Thymus (tissue), 11 donors: ENCODE measurements around the gene FABP1. TPM values are rescaled to one million over a fixed set of nuclear protein-coding genes. Genes with fewer than 3 reads are reported as not detected.

Experiments
- DNase-seq, 9 donors: peaks; one replicate each; pipeline ENCODE4 v3.0.0-alpha.2; 2013; ENCODE audit warnings: low spot score in 9 of 9, low read depth in 6 of 9, missing footprints in 1 of 9
- H3K27ac ChIP-seq, 2 donors: one replicate each; pipeline ENCODE4 v1.5.1; 2013; ENCODE audit warnings: control low read depth in 1 of 2, low read depth in 1 of 2, low read length in 1 of 2, mild to moderate bottlenecking in 1 of 2, moderate library complexity in 1 of 2
- H3K27me3 ChIP-seq, 2 donors: one replicate each; pipeline ENCODE4 v1.5.1; 2013; ENCODE audit warnings: low read length in 1 of 2; ENCODE audit not compliant: control insufficient read depth in 2 of 2, insufficient read depth in 1 of 2
- H3K36me3 ChIP-seq, 2 donors: one replicate each; pipeline ENCODE4 v1.5.1; 2013; ENCODE audit warnings: low read length in 1 of 2, mild to moderate bottlenecking in 1 of 2, moderate library complexity in 1 of 2; ENCODE audit not compliant: control insufficient read depth in 2 of 2, insufficient read depth in 2 of 2
- H3K4me1 ChIP-seq, 2 donors: one replicate each; pipeline ENCODE4 v1.5.1; 2013; ENCODE audit warnings: low read length in 2 of 2; ENCODE audit not compliant: control insufficient read depth in 2 of 2, insufficient read depth in 2 of 2
- H3K4me3 ChIP-seq, 2 donors: one replicate each; pipeline ENCODE4 v1.5.1; 2013; ENCODE audit warnings: low read length in 2 of 2, control low read depth in 1 of 2, mild to moderate bottlenecking in 1 of 2
- H3K9me3 ChIP-seq, 2 donors: one replicate each; pipeline ENCODE4 v1.5.1; 2013; ENCODE audit warnings: low read length in 1 of 2, mild to moderate bottlenecking in 1 of 2; ENCODE audit not compliant: control insufficient read depth in 2 of 2, insufficient read depth in 1 of 2
- WGBS: extraction: QIAGEN DNeasy Blood & Tissue Kit; methylation state at CpG from one replicate; pipeline ENCODE4 v1.1.7; 2013; 5-methylcytosine and 5-hydroxymethylcytosine counted together
- polyA plus RNA-seq: library from polyadenylated mRNA; stranded (reverse); fragments of 200-250 nt; gene quantifications from one replicate; pipeline ENCODE4 v1.2.3, GENCODE V29; 2013
- total RNA-seq: library from RNA; stranded (reverse); fragments of 120-200 nt; gene quantifications from one replicate; pipeline ENCODE4 v1.2.4, GENCODE V29; 2013
- donor health status: healthy.

The FABP1 gene
- total and polyA plus RNA-seq, 2 donors: 0.24 to 1.4 TPM

GRCh38 chr2:88129313-88129959, 1.6 kb upstream of the FABP1 start:
- no peaks in the 10 kb centered on the region for H3K36me3 ChIP-seq
- WGBS: 96% methylated on average over 7 of the region's 7 CpGs

DNA sequence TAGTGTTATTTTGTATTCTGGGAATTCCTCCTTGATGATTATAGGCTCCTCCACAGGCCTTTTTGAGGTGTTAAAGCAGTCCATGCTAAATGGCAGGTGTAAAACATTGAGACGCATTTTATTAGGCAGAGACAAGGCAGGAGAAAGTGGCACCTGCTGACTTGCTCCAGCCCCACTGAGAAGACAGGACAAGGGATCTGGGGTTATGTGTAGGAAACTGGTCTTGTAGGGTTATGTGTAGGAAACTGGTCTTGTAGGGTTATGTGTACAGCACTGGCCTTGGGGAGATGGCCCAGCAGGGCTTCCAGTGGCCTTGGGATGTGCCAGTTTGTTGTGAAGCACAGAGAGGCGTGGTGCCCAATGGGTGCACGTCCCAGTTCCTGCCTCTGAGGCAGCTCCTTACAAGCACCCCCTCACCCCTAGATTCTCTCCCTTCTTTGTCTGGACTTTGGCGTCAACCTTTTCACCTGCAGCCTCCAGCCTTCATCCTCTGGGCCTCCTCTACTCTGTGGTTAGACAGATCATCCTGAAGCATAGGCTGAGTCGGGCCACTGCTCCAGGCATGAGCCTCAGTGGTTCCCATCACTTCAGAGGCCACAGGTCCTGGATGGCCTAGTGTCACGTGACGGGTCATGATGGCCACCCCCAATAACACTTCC, 921 bp upstream of the FABP1 start:
- H3K27ac ChIP-seq: no peak overlapping the region
- no peak for DNase-seq
- no peaks in the 10 kb centered on the region for H3K36me3 ChIP-seq
- H3K27me3 ChIP-seq: peaks cover 0 to 2% of the 10 kb centered on the region in 2 donors
- H3K4me1 ChIP-seq: no peaks in the 10 kb centered on the region
- H3K9me3 ChIP-seq: no peaks in the 10 kb centered on the region
- no peak overlapping the region for H3K4me3 ChIP-seq
- 95% methylated on average over 7 of the region's 7 CpGs for WGBS

More at GRCh38 chr2:88129313-88129959, 1.6 kb upstream of the FABP1 start:
- no peaks in the 10 kb centered on the region for H3K4me1 ChIP-seq
- no peaks in the 10 kb centered on the region for H3K27me3 ChIP-seq
- H3K4me3 ChIP-seq: no peak overlapping the region
- no peak overlapping the region for H3K27ac ChIP-seq
- H3K9me3 ChIP-seq: no peaks in the 10 kb centered on the region
- no peak for DNase-seq

DNA sequence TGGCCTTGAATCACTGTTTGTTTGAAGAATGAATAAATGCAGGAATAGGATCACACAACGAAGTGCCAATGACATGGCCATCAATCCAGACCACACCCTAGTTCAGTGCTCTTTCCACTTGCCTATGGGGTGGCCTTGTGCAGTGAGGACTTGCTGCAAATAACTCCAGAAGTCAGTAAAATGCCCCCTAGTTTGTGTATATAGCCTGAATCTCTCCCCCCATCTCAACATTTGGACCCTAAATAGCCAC, 299 bp downstream of the FABP1 start:
- Histone ChIP-seq H3K9me3 (no peaks in the 10 kb centered on the region), H3K4me3 (no peak overlapping the region), H3K27me3 (peaks cover 0 to 2% of the 10 kb centered on the region in 2 donors), H3K36me3 (no peaks in the 10 kb centered on the region), H3K4me1 (no peaks in the 10 kb centered on the region), H3K27ac (no peak overlapping the region)
- DNase-seq: no peak
- 76% methylated on average over 1 of the region's 1 CpG for WGBS

GRCh38 chr2:88126772-88127637, 857 bp downstream of the FABP1 start:
- no peaks in the 10 kb centered on the region for H3K36me3 ChIP-seq
- H3K4me3 ChIP-seq: no peak overlapping the region
- H3K27ac ChIP-seq: no peak overlapping the region
- no peaks in the 10 kb centered on the region for H3K4me1 ChIP-seq
- 97% methylated on average over 3 of the region's 3 CpGs for WGBS
- DNase-seq: no peak
- no peaks in the 10 kb centered on the region for H3K9me3 ChIP-seq
- H3K27me3 ChIP-seq: peaks cover 0 to 4% of the 10 kb centered on the region in 2 donors

- no peak for DNase-seq
- WGBS: 88% methylated on average over 11 of the region's 11 CpGs
- Histone ChIP-seq H3K27me3 (peaks cover 0 to 4% of the 10 kb centered on the region in 2 donors), H3K9me3 (no peaks in the 10 kb centered on the region), H3K4me1 (no peaks in the 10 kb centered on the region), H3K27ac (no peak overlapping the region), H3K4me3 (no peak overlapping the region), H3K36me3 (no peaks in the 10 kb centered on the region)
Measured at GRCh38 chr2:88125924-88126771, 1.7 kb downstream of the FABP1 start.

DNA sequence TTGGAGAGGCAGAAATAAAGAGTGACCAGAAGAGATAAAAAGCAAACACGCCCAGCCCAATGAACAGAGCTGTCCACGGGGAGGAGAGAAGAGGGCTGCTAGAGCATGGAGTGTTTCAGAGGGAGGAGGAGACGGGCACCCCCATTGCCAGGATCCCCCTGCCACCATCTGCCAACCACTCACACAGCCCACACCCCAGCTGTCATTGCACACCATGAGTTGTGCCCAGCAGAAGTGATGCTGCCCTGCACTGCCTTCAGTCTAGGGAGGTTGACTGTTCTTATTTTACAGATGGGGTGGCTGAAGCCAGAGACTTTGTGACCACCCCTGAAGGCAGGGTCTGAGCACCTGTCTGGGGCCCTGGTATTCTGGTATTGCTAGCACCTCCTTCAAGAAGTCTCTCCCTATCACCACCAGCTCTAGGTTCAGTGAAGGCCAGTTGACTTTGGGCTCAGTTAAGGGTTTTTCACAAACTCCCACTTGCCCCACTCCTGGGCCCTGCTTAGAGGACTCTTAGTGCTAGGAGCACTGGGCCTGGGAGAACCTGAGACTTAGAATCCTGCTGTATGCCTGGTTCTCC, 2.4 kb downstream of the FABP1 start:
- H3K36me3 ChIP-seq: no peaks in the 10 kb centered on the region
- H3K27me3 ChIP-seq: peaks cover 0 to 4% of the 10 kb centered on the region in 2 donors
- WGBS: 95% methylated on average over 3 of the region's 3 CpGs
- H3K4me1 ChIP-seq: no peaks in the 10 kb centered on the region
- no peak overlapping the region for H3K27ac ChIP-seq
- DNase-seq: no peak
- H3K4me3 ChIP-seq: no peak overlapping the region
- H3K9me3 ChIP-seq: no peaks in the 10 kb centered on the region

DNA sequence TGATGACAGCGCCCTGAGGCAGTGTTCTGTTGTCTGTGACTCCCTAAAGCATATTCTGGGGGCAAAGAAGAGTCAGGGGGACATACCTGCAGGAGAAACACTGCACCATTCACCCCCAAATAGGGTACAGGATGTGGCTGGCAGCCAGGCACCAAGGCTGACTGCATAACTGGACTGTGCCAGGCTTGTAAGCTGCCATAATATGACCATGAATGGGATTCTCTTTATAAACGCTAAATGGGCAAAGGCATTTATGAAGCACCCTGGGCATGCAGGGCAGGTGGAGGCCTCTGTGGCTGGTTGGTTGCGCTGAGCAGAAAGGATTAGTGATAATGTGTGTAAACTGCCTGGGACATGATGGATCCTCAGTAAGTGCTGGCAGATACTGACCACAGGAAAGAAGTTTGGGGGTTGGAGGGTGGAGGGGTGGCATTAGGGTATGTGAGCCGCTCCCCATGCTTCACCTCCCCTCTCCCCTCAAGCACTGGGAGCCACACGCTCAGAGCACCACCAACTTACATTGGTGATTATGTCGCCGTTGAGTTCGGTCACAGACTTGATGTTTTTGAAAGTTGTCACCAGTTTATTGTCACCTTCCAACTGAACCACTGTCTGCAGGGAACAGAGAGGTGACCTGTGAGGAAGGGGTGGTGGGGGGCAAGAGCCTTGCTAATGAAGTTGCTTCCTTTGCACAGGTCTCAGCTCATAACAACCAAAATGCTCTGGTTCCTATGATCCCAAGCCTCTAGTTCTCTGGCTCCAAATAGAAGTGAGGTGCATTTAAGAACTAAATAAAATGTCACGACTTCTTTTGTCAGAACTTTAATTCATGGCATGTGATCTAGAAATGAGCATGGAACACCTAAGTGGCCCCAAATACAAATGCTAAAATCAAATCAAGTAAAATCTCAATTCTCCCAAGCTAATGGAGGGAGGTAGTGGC, 3.6 kb downstream of the FABP1 start:
- H3K27ac ChIP-seq: no peak overlapping the region
- peaks cover 0 to 4% of the 10 kb centered on the region in 2 donors for H3K27me3 ChIP-seq
- no peak overlapping the region for H3K4me3 ChIP-seq
- no peak for DNase-seq
- H3K9me3 ChIP-seq: no peaks in the 10 kb centered on the region
- no peaks in the 10 kb centered on the region for H3K4me1 ChIP-seq
- no peaks in the 10 kb centered on the region for H3K36me3 ChIP-seq
- 93% methylated on average over 9 of the region's 9 CpGs for WGBS
